ENCODE data around the gene NSUN4.

DNA sequence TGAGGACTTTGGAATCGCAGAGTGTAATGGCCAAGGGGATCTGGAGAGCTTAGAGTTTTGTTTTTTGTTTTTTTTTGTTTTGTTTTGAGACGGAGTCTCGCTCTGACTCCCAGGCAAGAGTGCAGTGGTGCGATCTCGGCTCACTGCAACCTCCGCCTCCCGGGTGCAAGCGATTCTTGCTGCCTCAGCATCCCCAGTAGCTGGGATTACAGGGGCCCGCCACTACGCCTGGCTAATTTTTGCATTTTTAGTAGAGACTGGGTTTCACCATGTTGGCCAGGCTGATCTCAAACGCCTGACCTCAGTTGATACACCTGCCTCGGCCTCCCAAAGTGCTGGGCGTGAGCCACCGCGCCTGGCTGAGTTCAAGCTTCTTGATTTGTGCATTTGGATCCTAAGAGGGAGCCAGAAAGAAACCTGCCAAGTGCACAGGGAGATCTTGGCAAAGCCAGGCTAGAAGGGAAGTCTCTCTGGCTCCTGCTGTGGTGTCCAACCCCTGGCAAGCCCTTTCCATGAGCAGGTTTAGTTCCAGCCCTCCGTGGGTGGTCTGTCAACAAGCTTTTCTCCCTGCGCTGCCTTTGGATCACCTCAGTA is 54.4 kb downstream of the NSUN4 start:
- TF ChIP-seq, protein P1, sequence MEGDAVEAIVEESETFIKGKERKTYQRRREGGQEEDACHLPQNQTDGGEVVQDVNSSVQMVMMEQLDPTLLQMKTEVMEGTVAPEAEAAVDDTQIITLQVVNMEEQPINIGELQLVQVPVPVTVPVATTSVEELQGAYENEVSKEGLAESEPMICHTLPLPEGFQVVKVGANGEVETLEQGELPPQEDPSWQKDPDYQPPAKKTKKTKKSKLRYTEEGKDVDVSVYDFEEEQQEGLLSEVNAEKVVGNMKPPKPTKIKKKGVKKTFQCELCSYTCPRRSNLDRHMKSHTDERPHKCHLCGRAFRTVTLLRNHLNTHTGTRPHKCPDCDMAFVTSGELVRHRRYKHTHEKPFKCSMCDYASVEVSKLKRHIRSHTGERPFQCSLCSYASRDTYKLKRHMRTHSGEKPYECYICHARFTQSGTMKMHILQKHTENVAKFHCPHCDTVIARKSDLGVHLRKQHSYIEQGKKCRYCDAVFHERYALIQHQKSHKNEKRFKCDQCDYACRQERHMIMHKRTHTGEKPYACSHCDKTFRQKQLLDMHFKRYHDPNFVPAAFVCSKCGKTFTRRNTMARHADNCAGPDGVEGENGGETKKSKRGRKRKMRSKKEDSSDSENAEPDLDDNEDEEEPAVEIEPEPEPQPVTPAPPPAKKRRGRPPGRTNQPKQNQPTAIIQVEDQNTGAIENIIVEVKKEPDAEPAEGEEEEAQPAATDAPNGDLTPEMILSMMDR (conservative IDR thresholded peaks at IDR 0.05), result no peak
- TF ChIP-seq EZH2 (IDR thresholded peaks at IDR 0.05; ENCODE audit: low read depth), result no peak
